GM18873 (cell line): Measurements from ENCODE around the gene DIAPH1.
A peak's percentile ranks its signal among the peaks of the same experiment; 100 is the strongest.

ENCODE experiments used
- ATAC-seq: cut with Tn5 transposase; IDR thresholded peaks from one replicate; pipeline ENCODE4 v1.9.1; 2021; ENCODE audit warnings: mild to moderate bottlenecking, moderate library complexity, moderate number of reproducible peaks; ENCODE audit not compliant: unreplicated experiment, low FRiP score

Gene DIAPH1

DNA sequence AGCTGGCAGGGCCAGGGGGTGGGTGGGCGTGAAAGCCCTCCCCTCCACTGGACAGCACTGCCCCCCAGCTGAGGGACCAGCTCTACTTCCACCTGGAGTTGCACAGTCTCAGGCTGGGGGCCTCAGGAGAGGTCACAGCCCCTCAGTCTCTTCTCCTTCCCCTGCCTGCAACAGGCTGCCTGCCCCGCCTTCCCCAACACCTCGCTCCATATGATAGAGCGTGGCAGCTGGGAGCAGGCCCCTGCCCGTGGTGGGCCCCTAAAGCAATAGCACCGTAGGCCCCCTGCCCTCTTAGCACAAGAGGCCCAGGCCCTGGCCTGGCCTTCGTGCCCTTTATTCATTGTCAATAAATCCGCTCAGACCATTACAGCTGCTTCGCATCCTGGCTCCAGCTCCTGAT is 21.9 kb upstream of the DIAPH1 start:
- no peak for ATAC-seq

DNA sequence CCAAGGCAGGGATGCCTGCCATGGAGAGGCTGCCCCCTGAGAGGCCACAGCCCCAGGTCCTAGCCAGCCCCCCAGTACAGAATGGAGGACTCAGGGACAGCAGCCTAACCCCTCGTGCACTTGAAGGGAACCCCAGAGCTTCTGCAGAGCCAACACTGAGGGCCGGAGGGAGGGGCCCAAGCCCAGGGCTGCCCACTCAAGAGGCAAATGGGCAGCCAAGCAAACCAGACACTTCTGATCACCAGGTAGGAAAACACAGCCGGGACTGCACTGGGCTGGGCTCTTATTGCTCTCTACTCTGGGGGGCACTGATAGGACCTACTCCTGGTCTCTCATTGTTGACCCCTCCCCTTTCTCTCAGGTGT is 21.2 kb upstream of the DIAPH1 start:
- ATAC-seq: no peak

DNA sequence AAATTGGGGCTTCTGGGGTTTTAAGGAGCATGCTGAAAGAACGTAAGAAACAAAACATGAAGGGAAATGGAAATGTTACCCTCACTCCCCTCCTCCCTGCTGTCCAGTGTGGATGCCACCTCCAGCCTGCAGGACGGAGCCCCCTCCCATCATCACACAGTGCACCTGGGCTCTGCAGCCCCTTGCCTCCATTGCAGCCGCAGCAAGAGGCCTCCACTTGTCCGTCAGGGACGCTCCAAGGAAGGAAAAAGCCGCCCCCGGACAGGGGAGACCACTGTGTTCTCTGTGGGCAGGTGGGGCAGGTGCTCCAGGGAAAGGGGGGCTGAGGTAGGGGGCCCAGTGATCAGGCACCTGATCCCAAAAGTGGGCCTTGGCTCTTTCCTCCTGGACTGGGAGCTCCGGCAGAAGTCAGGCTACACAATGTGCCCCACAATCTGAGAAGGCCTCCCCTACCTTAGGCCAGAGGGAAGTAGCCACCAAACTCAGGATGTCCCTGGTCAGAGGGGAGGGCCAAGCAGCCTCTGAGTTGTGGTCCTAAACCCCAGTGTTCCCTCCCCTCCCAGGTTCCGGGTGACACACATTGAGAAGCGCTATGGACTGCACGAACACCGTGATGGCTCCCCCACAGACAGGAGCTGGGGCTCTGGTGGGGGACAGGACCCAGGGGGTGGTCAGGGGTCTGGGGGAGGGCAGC is 20.7 kb upstream of the DIAPH1 start:
- no peak for ATAC-seq

DNA sequence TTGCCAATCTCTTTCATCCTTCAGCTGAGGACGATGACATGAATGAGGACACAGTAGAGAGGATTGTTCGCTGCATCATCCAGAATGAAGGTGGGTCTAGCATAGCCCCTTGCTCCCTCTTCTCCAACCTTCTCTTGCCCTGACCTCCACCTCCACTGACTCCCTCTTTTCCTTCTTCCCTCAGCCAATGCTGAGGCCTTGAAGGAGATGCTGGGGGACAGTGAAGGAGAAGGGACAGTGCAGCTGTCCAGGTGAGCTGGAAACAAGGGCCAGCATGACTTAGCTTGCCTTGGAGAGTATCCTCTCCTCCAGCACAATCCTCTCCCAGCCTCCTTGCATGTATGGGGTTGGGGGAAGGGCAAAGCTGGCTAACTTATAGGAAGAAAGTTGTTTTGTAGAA is 20.0 kb upstream of the DIAPH1 start:
- ATAC-seq: no peak

- ATAC-seq: no peak
Observed at GRCh38 chr5:141637767-141638419, 19.1 kb upstream of the DIAPH1 start.

- peak; percentile 2 for ATAC-seq
Observed at GRCh38 chr5:141637123-141637766, 18.4 kb upstream of the DIAPH1 start.

GRCh38 chr5:141636413-141637122 is 17.8 kb upstream of the DIAPH1 start, which contains the start of the genes HDAC3 and RELL2:
Gene HDAC3, minus strand, starts transcription at chr5:141636849. Its CDS starts 59 bp downstream, at chr5:141636790.
Gene RELL2, plus strand, starts transcription at chr5:141636997. Its CDS starts 1,229 bp downstream, at chr5:141638226.
- peak; percentile 66 for ATAC-seq

DNA sequence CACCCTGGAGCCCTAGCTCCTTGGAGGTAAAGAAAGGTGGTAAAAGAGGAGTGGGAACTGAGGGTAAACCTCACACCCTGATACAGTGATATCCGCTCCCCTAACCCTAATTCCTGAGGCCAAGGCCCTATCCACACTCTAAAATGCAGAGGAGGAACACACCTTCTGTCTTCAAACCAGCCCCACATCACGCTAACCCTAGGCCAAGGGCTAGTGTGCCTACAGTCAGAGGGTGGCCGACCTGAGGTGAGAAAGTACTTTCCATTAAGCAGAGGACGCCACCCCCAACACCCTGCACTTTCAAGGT is 17.3 kb upstream of the DIAPH1 start:
- ATAC-seq: no peak

DNA sequence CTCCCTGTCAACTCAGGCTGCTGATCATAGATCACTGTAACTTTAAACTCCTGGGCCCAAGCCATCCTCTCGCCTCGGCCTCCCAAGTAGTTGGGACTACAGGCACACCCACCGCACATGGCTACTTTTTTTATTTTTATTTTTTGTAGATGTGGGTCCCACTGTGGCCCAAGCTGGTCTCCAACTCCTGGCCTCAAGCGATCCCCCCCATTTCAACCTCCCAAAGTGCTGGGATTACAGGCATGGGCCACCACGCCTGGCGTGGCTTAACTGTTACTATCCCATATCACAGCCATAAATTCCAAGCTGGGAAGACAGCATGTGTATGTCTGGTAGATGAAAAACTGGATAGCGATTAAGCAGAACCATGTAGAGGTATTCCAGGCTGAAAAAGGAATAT is 16.8 kb upstream of the DIAPH1 start:
- ATAC-seq: no peak

GRCh38 chr5:141634720-141635119 is 15.9 kb upstream of the DIAPH1 start:
- ATAC-seq: no peak

- peak; percentile 77 for ATAC-seq
Observed at GRCh38 chr5:141633871-141634561, 15.2 kb upstream of the DIAPH1 start.

- ATAC-seq: no peak
Observed at GRCh38 chr5:141632650-141633049, 13.8 kb upstream of the DIAPH1 start.

- ATAC-seq: no peak
Observed at GRCh38 chr5:141630570-141631140, 11.9 kb upstream of the DIAPH1 start.

DNA sequence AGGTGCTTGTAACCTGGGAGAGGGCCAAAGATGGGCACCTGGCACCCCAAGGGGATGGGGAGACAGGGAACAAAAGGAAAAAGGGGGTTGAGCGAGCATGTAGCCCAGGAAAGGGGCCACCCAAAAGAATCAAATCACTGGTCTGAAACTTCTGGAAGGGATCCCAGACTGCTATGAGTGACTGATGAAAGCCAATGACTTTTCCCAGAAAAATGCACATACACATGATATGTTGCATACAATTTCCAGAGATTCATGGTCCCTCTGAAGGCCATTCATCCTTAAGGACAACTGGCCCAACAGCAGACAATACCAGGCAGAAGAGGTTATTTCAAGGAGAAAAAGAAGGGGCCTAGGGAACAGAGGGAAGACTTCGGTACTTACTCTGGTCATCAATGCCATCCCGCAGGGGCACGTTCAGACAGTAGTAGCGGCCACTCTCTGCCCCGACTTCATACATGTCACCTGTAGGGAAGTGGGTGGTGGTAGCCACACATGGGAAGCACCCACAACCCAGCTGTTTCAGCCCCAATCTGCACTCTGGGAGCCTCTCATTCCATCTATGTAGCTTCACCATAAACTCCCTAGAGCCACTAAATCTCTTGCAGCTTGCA is 9.5 kb upstream of the DIAPH1 start:
- ATAC-seq: no peak

DNA sequence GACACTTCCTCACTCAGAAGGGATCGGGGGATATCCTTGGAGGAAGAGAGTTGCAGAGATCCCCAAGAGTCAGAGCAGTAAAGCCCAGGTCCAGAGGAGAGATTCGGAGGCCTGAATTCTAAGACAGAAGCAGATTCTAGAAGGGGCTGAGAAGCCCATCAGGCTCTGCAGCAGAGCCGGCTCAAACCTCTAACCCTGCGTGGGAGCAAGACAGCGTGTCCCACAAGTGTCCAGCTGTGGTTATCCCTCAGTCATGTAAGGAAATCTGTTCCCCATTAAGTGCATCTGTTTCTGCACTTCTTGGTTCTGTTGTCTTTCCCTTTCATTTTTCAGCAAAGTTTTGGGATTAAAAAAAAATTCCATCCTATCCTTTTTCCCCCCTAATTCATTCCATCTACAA is 4.8 kb upstream of the DIAPH1 start:
- no peak for ATAC-seq

GRCh38 chr5:141623186-141623585 is 4.4 kb upstream of the DIAPH1 start:
- peak; percentile 40 for ATAC-seq

DNA sequence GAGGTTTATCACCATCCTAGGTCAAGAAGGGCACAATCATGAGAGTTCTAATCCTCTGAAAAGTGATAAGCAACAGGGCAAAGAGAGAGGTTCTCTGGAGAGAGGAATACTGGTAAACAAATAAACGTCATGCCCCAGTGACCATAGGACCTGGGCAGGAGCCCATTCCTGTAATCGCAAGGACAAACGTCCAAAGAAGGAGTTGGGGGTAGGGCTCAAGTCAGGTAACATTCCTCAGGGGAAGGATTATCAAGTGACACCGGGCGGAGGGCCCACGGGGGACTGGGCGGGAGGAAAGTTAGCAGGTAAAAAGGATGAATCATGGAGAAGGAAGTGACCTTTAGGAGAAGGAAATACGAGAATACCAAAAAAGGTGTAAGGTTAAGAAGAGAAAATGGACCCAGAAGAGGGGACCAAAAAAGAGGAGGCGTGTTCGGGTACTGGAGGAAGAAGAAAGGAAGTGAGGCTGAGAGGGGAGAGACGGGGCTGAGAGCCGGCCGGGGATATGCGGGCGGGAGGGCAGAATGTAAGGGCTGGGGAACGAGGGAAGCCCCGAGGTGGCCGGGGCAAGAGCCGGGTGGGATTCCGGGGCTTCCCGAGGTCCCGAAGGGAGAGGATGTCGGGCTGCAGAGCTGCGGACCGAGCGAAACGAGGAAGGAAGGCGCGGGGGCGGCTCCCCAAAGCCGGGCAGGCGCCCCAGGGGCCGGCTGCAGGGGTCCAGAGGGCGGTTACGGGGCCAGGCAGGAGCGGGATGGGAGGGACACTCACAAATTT is 583 bp downstream of the DIAPH1 start:
- ATAC-seq: peak; percentile 24

GRCh38 chr5:141617682-141618029 is 1.1 kb downstream of the DIAPH1 start:
- no peak for ATAC-seq

- no peak for ATAC-seq
Observed at GRCh38 chr5:141617128-141617527, 1.7 kb downstream of the DIAPH1 start.
